Gastrocnemius medialis (tissue), 4 donors: ENCODE results near the gene SLCO4A1. TPM values are rescaled to one million over a fixed set of nuclear protein-coding genes. Genes with fewer than 3 reads are reported as not detected.

Experiments
- ATAC-seq, 2 donors: fragments of 150-250 bp; one replicate each; pipeline ENCODE4 v1.9.1; 2016
- DNase-seq, 2 donors: peaks; one replicate each; pipeline ENCODE4 v3.0.0-alpha.2; 2019
- H3K27ac ChIP-seq, 4 donors: fragments of 200-600 bp; sonication (generic); 1 replicate in 1 of 4; 2 replicates in 3 of 4; pipeline ENCODE4 v1.5.1; 2016 to 2018; ENCODE audit warnings: mild to moderate bottlenecking in 2 of 4, moderate library complexity in 1 of 4
- H3K27me3 ChIP-seq, 3 donors: fragments of 200-600 bp; sonication (generic) in 2 of 3; 1 replicate in 1 of 3; 2 replicates in 2 of 3; pipeline versions ENCODE4 v1.5.1 to v1.6.0; 2016 to 2019; ENCODE audit warnings: mild to moderate bottlenecking in 1 of 3, moderate library complexity in 1 of 3
- H3K36me3 ChIP-seq, 2 donors: fragments of 200-600 bp; sonication (generic) in 1 of 2; one replicate each; pipeline ENCODE4 v1.5.1; 2017 to 2018
- H3K4me1 ChIP-seq, 2 donors: fragments of 200-600 bp; sonication (generic) in 1 of 2; one replicate each; pipeline ENCODE4 v1.5.1; 2016 to 2017; ENCODE audit warnings: mild to moderate bottlenecking in 2 of 2
- H3K4me3 ChIP-seq, 4 donors: fragments of 200-600 bp; sonication (generic) in 3 of 4; 1 replicate in 1 of 4; 2 replicates in 3 of 4; pipeline ENCODE4 v1.5.1; 2016 to 2019; ENCODE audit warnings: mild to moderate bottlenecking in 2 of 4
- H3K9me3 ChIP-seq, 3 donors: fragments of 200-600 bp; sonication (generic) in 2 of 3; 1 replicate in 1 of 3; 2 replicates in 2 of 3; pipeline ENCODE4 v1.5.1; 2016 to 2019
- POLR2A ChIP-seq, 2 donors: fragments of 450-650 bp; IDR thresholded peaks; one replicate each; pipeline ENCODE4 v1.6.1; 2017; ENCODE audit warnings: antibody characterized with exemption in 2 of 2, mild to moderate bottlenecking in 2 of 2, moderate library complexity in 2 of 2
- in situ Hi-C, 4 donors: fragments of 200-750 bp; cut with MboI; loops; one replicate each; pipeline versions ENCODE4 v1.15.0 to v1.8.0; 2017; ENCODE audit warnings: low sequenced_read_pairs in 4 of 4
- intact Hi-C: fragments of 100-400 bp; cut with DNase I; formaldehyde crosslinking; loops from one replicate; pipeline ENCODE4 v1.15.1; 2023; ENCODE audit warnings: low total_unique reads
- total RNA-seq, 4 donors: library from RNA; depleted of rRNA; stranded (reverse); fragments of >200 nt; gene quantifications; one replicate each; pipeline versions ENCODE4 v1.1.0 to v1.2.3, GENCODE V29; 2016
- TF ChIP-seq, protein P1 (sequence below), 5 experiments: fragments of 450-650 bp in 3 of 5; fragments of 200-600 bp in 2 of 5; sonication (generic) in 2 of 5; IDR thresholded peaks in 4 of 5; conservative IDR thresholded peaks in 1 of 5; 1 replicate in 4 of 5; 2 replicates in 1 of 5; pipeline ENCODE4 v1.5.1; 2016 to 2019; ENCODE audit warnings: antibody characterized with exemption in 5 of 5, mild to moderate bottlenecking in 3 of 5, moderate library complexity in 3 of 5

The SLCO4A1 gene
- total RNA-seq, 4 donors from 2014 or later: 20.4 to 26.9 (median 21.8) TPM

DNA sequence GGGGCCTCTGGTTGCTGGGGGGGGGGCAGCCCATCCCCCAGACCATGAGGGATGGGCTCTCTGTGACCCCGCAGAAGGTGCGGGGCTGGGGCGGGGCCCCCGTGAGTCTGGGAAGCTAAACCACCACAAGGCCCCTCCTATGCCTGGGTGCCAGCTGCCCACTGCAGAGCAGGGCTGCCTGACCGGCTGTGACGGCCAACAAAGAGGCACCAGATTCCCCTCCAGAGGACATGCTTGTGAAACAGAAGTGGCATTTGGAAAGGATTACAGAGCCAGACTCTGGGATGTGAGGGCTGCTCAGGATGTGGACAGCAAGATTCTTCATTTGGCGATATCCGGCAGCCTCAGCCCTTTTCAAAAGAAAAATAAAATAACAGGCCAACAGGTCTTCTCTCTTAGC lies 49.9 kb downstream of the SLCO4A1 start:
- Histone ChIP-seq H3K36me3 (no peaks in the 10 kb centered on the region), H3K27me3 (peaks cover 9 to 25% (median 18%) of the 10 kb centered on the region in 3 donors), H3K9me3 (no peaks in the 10 kb centered on the region), H3K27ac (no peak overlapping the region), H3K4me3 (no peak overlapping the region), H3K4me1 (no peaks in the 10 kb centered on the region)
- intact Hi-C loops (no loop called here), in situ Hi-C loops (no loop called here)
- no peak for ATAC-seq
- no peak for TF ChIP-seq POLR2A (IDR thresholded peaks at IDR 0.05)
- TF ChIP-seq, protein P1, sequence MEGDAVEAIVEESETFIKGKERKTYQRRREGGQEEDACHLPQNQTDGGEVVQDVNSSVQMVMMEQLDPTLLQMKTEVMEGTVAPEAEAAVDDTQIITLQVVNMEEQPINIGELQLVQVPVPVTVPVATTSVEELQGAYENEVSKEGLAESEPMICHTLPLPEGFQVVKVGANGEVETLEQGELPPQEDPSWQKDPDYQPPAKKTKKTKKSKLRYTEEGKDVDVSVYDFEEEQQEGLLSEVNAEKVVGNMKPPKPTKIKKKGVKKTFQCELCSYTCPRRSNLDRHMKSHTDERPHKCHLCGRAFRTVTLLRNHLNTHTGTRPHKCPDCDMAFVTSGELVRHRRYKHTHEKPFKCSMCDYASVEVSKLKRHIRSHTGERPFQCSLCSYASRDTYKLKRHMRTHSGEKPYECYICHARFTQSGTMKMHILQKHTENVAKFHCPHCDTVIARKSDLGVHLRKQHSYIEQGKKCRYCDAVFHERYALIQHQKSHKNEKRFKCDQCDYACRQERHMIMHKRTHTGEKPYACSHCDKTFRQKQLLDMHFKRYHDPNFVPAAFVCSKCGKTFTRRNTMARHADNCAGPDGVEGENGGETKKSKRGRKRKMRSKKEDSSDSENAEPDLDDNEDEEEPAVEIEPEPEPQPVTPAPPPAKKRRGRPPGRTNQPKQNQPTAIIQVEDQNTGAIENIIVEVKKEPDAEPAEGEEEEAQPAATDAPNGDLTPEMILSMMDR (IDR thresholded peaks at IDR 0.05 in 4 of 5, conservative IDR thresholded peaks at IDR 0.05 in 1 of 5): no peak
- DNase-seq: no peak

GRCh38 chr20:62692801-62693523 lies 50.7 kb downstream of the SLCO4A1 start:
- Histone ChIP-seq H3K9me3 (no peaks in the 10 kb centered on the region), H3K27me3 (peaks cover 9 to 25% (median 18%) of the 10 kb centered on the region in 3 donors), H3K4me1 (no peaks in the 10 kb centered on the region), H3K27ac (no peak overlapping the region), H3K4me3 (no peak overlapping the region), H3K36me3 (no peaks in the 10 kb centered on the region)
- no peak for DNase-seq
- in situ Hi-C loops (no loop called here), intact Hi-C loops (no loop called here)
- no peak for TF ChIP-seq POLR2A (IDR thresholded peaks at IDR 0.05)
- TF ChIP-seq, protein P1 (IDR thresholded peaks at IDR 0.05 in 4 of 5, conservative IDR thresholded peaks at IDR 0.05 in 1 of 5): no peak
- no peak for ATAC-seq

DNA sequence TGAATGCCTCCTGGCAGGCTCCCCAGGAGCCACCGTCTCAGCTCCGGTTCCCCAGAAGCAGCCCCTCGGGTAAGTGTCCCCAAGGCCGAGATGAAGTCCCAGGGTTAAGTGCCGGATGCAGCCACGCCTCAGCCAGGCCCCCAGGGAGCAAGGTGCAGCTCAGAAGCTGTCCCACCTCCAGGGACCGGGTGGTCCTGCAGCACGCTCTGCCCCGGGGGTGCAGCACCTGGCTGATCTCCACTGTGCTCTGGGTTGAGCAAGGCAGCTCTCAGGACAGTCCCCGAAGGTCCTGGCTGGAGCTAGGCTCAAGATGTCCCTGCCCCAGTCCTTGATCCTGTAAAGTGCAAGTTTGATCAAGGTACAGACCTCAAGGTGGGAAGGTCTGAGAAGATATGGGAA lies 51.2 kb downstream of the SLCO4A1 start:
- ATAC-seq (no peak), DNase-seq (no peak)
- intact Hi-C loops: no loop called here
- peaks cover 9 to 25% (median 18%) of the 10 kb centered on the region in 3 donors for H3K27me3 ChIP-seq
- TF ChIP-seq, protein P1 (IDR thresholded peaks at IDR 0.05 in 4 of 5, conservative IDR thresholded peaks at IDR 0.05 in 1 of 5): no peak
- TF ChIP-seq POLR2A (IDR thresholded peaks at IDR 0.05): no peak
- no peak overlapping the region for H3K27ac ChIP-seq
- H3K9me3 ChIP-seq: no peaks in the 10 kb centered on the region
- H3K4me3 ChIP-seq: no peak overlapping the region
- H3K36me3 ChIP-seq: no peaks in the 10 kb centered on the region
- no peaks in the 10 kb centered on the region for H3K4me1 ChIP-seq
- in situ Hi-C loops: no loop called here

DNA sequence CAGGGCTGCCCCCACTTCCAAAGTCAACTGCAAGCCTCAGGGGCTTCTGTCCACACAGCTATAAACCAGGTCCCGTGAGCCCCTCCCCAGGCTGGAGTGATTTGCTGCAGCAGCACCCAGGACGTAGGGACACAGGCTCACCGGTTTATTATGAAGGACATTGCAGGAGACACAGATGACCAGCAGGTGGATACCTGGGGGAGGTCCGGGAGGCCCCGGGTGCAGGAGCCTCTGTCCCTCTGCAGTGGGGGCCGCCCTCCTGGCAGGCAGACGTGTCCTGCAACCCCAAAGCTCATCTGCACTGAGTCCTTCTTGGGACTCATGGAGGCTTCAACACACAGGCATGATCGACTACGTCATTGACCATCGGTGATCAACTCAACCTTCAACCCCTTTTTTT lies 51.8 kb downstream of the SLCO4A1 start:
- H3K36me3 ChIP-seq: no peaks in the 10 kb centered on the region
- H3K4me1 ChIP-seq: no peaks in the 10 kb centered on the region
- H3K27me3 ChIP-seq: peaks cover 9 to 25% (median 18%) of the 10 kb centered on the region in 3 donors
- intact Hi-C loops (no loop called here), in situ Hi-C loops (no loop called here)
- TF ChIP-seq, protein P1 (IDR thresholded peaks at IDR 0.05 in 4 of 5, conservative IDR thresholded peaks at IDR 0.05 in 1 of 5): no peak
- no peak for TF ChIP-seq POLR2A (IDR thresholded peaks at IDR 0.05)
- ATAC-seq (no peak), DNase-seq (no peak)
- H3K27ac ChIP-seq: no peak overlapping the region
- H3K9me3 ChIP-seq: no peaks in the 10 kb centered on the region
- H3K4me3 ChIP-seq: no peak overlapping the region
